ENCODE results near the gene ZNF3.

ZNF3 gene

DNA sequence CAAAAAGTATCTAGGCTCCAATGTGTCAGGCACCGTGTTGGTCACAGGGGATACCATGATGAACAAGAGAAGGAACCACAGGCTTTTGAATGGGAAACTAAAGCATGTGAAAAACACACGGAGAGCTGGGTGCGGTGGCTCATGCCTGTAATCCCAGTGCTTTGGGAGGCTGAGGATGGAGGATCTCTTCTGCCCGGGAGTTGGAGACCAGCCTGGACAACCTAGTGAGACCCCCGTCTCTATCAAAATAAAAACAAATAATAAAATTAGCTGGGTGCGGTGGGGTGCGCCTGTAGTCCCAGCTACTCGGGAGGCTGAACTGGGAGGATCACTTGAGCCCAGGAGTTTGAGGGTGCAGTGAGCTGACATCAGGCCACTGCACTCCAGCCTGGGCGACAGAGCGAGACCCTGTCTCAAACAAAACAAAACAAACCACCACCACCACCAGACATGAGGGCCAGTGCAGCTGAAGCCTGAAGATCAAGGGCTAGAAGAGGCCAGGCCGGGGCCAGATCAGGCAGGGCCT, 6.6 kb upstream of the ZNF3 start:
- no peak for FAIRE-seq

GRCh38 chr7:100087055-100087750, 5.7 kb upstream of the ZNF3 start:
- FAIRE-seq, result peak; percentile 90

DNA sequence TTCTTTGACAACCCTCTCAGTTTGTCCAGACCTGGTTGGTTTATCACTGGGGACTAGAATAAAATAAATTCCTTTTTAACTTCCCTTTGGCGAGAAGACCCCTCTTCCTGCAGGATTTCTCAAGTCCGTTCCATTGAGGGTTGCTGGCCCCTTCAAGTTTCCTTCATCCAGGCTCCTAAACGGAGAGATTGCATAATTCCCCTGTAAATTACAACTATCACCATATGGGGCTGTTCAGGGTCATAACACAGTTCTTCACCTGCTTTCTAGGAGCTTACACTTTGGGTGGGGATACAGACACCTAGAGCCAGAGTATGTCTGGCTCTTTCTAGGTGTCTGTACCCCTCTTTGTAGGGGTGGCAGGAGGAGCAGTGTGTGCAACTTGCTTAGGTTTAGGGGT, 4.0 kb upstream of the ZNF3 start:
- no peak for FAIRE-seq

DNA sequence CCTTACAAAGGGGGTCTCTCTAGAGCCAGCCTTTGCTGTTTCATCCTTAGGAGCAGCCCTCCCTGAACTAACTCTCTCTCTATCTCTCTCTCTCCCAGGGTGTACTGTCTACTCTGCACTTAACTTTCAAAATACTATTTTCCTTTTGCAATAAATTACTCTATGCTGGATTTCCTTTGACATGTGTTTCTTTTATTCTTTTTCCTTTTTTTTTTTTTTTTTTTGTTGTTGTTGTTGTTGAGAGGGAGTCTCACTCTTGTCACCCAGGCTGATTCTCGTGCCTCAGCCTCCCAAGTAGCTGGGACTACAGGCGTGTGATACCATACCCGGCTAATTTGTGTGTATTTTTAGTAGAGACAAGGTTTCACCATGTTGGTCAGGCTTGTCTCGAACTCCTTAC, 1.5 kb upstream of the ZNF3 start:
- FAIRE-seq, result no peak

- FAIRE-seq, result no peak
Measured at GRCh38 chr7:100080907-100081534, 502 bp downstream of the ZNF3 start.

- no peak for FAIRE-seq
Measured at GRCh38 chr7:100079024-100079560, 2.4 kb downstream of the ZNF3 start.

DNA sequence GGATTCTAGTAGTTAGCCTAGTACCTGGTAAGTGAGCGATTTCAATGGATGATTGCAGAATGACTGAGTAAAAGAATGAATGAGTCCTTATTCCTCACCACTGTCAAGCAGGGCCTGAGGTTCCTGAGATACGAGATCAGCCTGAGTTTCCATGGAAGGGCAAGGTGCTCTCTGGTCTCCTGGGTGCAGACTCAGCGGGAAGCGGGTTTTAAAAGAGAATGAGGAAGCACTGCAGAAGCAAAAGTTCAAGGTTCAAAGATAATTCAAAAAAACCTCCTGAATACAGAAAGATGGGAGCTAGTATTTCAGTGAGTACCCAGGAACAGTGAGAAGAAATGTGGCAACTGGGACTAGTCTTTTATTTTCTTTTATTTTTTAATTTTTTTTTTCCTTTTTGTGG, 4.3 kb downstream of the ZNF3 start:
- FAIRE-seq, result no peak

DNA sequence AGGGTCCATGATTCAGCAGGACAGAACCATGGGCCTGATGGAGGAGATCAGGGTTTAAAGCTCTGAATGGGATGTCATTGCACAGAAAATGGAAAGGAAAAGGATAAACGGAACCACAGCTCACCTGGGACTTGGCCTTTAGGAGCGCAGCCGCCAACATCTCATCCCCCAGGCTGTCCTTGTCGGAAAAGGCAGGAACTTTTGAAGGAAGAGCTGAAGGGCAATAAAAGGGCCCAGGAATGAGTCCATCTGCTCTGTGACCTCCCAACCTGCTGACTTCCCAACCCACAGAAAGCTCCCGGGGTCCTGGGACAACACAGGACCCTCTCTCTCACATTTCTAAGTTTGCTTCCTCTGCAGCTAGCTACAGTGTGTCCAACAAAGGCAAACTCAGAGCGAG, 6.1 kb downstream of the ZNF3 start:
- FAIRE-seq, result no peak

DNA sequence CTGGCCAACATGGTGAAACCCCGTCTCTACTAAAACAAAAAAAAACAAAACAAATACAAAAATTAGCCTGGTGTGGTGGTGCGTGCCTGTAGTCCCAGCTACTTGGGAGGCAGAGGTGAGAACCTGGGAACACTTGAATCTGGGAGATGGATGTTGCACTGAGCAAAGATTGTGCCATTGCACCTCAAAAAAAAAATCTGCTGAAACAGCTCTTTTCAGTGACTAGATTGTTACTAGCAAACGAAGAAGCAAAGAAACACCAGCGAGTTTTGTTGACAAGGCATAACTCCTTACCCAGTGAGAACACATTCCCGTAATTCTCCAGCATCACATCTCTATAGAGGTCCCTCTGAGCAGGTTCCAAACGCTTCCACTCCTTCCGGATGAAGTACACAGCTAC, 6.7 kb downstream of the ZNF3 start:
- FAIRE-seq, result no peak

- FAIRE-seq, result no peak
Measured at GRCh38 chr7:100072462-100072861, 9.1 kb downstream of the ZNF3 start.

DNA sequence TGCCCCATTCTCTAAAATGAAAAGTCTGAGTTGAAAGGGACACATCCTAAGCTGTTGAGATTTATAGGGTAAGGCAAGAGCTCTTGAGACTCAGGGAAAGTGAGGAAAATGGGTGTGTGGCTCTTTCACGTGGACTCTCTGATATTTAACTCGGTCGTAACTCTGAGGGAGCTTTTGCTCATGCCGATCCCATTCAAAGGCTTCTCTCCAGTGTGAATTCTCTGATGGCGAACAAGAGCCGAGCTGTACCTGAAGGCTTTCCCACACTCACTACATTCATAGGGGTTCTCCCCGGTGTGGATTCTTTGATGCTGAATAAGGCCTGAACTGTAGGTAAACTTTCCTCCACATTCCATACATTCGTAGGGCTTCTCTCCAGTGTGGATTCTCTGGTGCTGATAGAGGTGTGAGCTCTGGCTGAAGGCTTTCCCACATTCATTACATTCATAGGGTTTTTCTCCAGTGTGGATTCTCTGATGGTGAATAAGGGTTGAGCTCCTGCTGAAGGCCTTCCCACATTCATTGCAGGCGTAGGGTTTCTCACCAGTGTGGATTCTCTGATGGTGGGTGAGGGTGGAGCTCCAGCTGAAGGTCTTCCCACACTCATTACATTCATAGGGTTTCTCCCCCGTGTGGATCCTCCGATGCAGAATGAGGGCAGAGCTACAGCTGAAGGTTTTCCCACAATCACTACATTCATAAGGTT, 10.4 kb downstream of the ZNF3 start:
- FAIRE-seq, result no peak

- FAIRE-seq, result no peak
Measured at GRCh38 chr7:100069991-100070390, 11.5 kb downstream of the ZNF3 start.

GRCh38 chr7:100066953-100067352, 14.6 kb downstream of the ZNF3 start:
- FAIRE-seq, result no peak

DNA sequence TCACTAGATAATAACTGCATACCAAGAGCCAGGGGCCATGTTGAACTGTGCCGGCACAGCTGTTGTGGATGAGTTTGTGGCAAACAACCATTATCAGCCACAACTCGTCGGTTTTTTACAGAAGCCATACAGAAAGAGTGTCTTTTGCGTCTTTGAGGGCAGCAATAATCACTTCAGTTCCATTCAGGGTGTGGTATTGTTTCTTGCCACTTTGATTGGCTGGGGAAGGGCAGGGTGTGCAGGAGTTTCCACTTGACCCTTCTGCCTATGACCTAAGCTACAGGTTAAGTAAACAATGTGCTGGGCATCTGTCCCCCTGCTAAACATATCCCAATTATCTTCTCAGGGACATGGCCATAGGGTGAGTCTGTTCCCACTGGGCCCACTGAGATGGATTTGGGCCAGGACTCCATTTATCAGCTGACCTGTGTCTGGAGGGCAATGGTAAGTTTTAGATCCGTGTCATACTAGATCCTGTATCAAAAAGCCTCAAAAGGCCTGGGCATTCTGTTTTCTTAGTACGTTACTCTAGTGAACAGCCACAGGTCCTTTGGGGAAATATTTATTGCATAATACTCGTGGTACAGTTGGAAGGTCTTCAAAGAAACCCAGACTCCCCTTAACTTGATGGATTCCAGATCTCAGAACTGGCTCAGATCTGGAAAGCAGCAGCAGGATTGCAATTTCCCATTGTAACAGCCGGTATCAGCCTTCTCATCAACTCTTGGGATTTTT, 15.9 kb downstream of the ZNF3 start:
- FAIRE-seq, result no peak

DNA sequence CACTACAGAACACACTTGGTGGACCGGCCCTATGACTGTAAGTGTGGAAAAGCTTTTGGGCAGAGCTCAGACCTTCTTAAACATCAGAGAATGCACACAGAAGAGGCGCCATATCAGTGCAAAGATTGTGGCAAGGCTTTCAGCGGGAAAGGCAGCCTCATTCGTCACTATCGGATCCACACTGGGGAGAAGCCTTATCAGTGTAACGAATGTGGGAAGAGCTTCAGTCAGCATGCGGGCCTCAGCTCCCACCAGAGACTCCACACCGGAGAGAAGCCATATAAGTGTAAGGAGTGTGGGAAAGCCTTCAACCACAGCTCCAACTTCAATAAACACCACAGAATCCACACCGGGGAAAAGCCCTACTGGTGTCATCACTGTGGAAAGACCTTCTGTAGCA, 17.4 kb downstream of the ZNF3 start:
- FAIRE-seq, result no peak

- FAIRE-seq, result no peak
Measured at GRCh38 chr7:100063376-100063775, 18.1 kb downstream of the ZNF3 start.

GRCh38 chr7:100061518-100062193, 19.9 kb downstream of the ZNF3 start:
- no peak for FAIRE-seq

GRCh38 chr7:100059251-100059739, 22.2 kb downstream of the ZNF3 start:
- no peak for FAIRE-seq

DNA sequence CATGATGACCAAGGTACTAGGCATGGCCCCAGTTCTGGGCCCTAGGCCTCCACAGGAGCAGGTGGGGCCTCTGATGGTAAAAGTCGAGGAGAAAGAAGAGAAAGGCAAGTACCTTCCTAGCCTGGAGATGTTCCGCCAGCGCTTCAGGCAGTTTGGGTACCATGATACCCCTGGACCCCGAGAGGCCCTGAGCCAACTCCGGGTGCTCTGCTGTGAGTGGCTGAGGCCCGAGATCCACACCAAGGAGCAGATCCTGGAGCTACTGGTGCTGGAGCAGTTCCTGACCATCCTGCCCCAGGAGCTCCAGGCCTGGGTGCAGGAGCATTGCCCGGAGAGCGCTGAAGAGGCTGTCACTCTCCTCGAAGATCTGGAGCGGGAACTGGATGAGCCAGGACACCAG, 24.5 kb downstream of the ZNF3 start:
- FAIRE-seq, result no peak

DNA sequence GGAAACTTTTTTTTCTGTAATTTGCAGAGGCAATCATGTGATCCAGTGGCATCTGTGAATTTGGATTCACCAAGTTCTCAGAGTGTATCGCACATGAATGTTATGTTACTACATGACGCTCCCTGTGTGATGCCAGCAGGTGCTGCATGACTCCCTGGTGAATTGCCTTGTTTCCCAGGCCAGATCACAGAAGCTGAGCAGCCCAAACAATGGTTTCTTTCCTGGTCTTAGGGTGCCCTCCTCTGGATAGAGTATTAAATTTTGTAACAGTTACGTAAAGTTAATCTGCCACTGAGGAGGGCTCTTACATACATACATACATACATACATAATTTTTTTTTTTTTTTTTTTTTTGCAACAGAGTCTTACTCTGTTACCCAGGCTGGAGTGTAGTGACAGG, 28.3 kb downstream of the ZNF3 start:
- no peak for FAIRE-seq

GRCh38 chr7:100051611-100052010, 29.9 kb downstream of the ZNF3 start:
- no peak for FAIRE-seq
